Spleen (tissue), 11 donors: ENCODE results near the gene ERMARD. TPM values are rescaled to one million over a fixed set of nuclear protein-coding genes. Genes with fewer than 3 reads are reported as not detected.

ENCODE experiments used
- DNase-seq: peaks from one replicate; pipeline ENCODE4 v3.0.0-alpha.2; 2020
- H3K27ac ChIP-seq, 8 donors: fragments of 200-600 bp; sonication (generic) in 7 of 8; 1 replicate in 4 of 8; 2 replicates in 4 of 8; pipeline versions ENCODE4 v1.5.0 to v1.8.0; 2016 to 2021; ENCODE audit warnings: inconsistent platforms in 4 of 8, mild to moderate bottlenecking in 4 of 8, moderate library complexity in 1 of 8
- H3K27me3 ChIP-seq, 7 donors: fragments of 200-600 bp; sonication (generic) in 6 of 7; replicated peaks in 1 of 7; 1 replicate in 4 of 7; 2 replicates in 3 of 7; pipeline versions ENCODE4 v1.5.0 to v1.8.0; 2016 to 2021; ENCODE audit warnings: inconsistent platforms in 3 of 7, mild to moderate bottlenecking in 1 of 7
- H3K36me3 ChIP-seq, 6 donors: fragments of 200-600 bp; sonication (generic) in 5 of 6; 1 replicate in 4 of 6; 2 replicates in 2 of 6; pipeline versions ENCODE4 v1.5.0 to v1.8.0; 2016 to 2021; ENCODE audit warnings: inconsistent platforms in 2 of 6
- H3K4me1 ChIP-seq, 6 donors: fragments of 200-600 bp; sonication (generic) in 5 of 6; 1 replicate in 3 of 6; 2 replicates in 3 of 6; pipeline versions ENCODE4 v1.5.0 to v1.8.0; 2016 to 2021; ENCODE audit warnings: inconsistent platforms in 3 of 6
- H3K4me3 ChIP-seq, 8 donors: fragments of 200-600 bp; sonication (generic) in 7 of 8; 1 replicate in 4 of 8; 2 replicates in 4 of 8; pipeline versions ENCODE4 v1.5.0 to v1.8.0; 2016 to 2021; ENCODE audit warnings: inconsistent platforms in 4 of 8, mild to moderate bottlenecking in 4 of 8, moderate library complexity in 2 of 8
- H3K9me3 ChIP-seq, 8 donors: fragments of 200-600 bp; sonication (generic) in 7 of 8; 1 replicate in 4 of 8; 2 replicates in 4 of 8; pipeline versions ENCODE4 v1.5.0 to v1.8.0; 2016 to 2021; ENCODE audit warnings: inconsistent platforms in 4 of 8
- POLR2A ChIP-seq, 3 donors: fragments of 450-650 bp; IDR thresholded peaks; one replicate each; pipeline ENCODE4 v1.5.1; 2017; ENCODE audit warnings: antibody characterized with exemption in 3 of 3, mild to moderate bottlenecking in 1 of 3
- POLR2AphosphoS5 ChIP-seq, 3 donors: sonication (generic); formaldehyde crosslinking; IDR thresholded peaks; one replicate each; pipeline ENCODE4 v1.5.1; 2017; ENCODE audit warnings: antibody characterized with exemption in 3 of 3
- WGBS, 5 donors: extraction: QIAGEN DNeasy Blood & Tissue Kit in 3 of 5; methylation state at CpG; one replicate each; pipeline versions ENCODE4 v1.1.5 to v1.1.7; 2013 to 2018; 5-methylcytosine and 5-hydroxymethylcytosine counted together
- intact Hi-C: fragments of 100-400 bp; cut with DNase I; formaldehyde crosslinking; loops from one replicate; pipeline ENCODE4 v1.15.0; 2023; ENCODE audit warnings: low total_unique reads
- polyA plus RNA-seq, 3 donors: library from polyadenylated mRNA; stranded (reverse); fragments of 200-250 nt; gene quantifications; one replicate each; pipeline ENCODE4 v1.2.1, GENCODE V29; 2013
- total RNA-seq, 7 donors: library from RNA; depleted of rRNA in 3 of 7; stranded (reverse); fragments of >200 nt in 3 of 7; fragmentation: NEBNext Ultra II Directional in 4 of 7; extraction: Animal tissue kit (Norgen Biotek cat#: 25700) in 4 of 7; gene quantifications; one replicate each; pipeline versions ENCODE4 v1.1.0 to v1.2.1, GENCODE V29; 2016 to 2021
- TF ChIP-seq, protein P1 (sequence below), 11 experiments: fragments of 200-600 bp in 7 of 11; fragments of 450-650 bp in 4 of 11; sonication (generic) in 4 of 11; IDR thresholded peaks in 8 of 11; conservative IDR thresholded peaks in 3 of 11; 1 replicate in 7 of 11; 2 replicates in 4 of 11; pipeline versions ENCODE4 v1.4.0 to v1.8.0; 2016 to 2021; ENCODE audit warnings: antibody characterized with exemption in 11 of 11, inconsistent platforms in 4 of 11, mild to moderate bottlenecking in 1 of 11
- donor health status: healthy with polysubstance abuse.
- donor health status: DM: no; HTN: no; CAD: no; lungs with moderate emphysema.
- donor health status: DM: no; HTN: no; CAD: no.
- donor health status: Bipolar disorder and iron deficiency.
- donor health status: healthy.
- donor health status: DM: no; HTN: no; CAD: no.
- donor health status: DM: yes; HTN: yes; CAD: no.

Gene ERMARD
- total and polyA plus RNA-seq, 10 donors = 23.1 to 87.3 (median 37.7) TPM

DNA sequence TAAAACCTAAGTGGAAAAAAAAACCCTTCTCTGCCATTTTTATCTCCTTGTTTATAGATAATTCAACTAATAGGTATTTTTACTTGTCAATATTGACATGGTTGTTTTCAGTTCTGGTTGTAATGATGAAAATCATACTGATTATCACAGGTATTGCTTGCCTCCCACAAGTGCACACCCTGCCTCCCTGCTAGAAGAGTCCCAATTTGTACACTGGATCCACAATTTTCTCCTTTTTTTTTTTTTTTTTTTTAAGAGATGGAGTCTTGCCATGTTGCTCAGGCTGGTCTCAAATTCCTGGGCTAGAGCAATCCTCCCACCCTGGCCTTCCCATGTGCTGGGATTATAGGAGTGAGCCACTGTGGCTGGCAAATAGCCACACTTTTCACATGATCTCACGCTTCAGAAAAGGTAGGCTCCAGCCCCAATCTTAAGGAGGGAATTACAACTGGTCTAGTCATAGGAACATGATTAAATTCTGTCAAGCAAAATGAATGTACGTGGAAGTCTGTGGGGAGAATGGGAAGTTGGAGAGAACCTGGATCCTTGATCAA is 12.4 kb upstream of the ERMARD start:
- no peaks in the 10 kb centered on the region for H3K27me3 ChIP-seq
- no peak for DNase-seq
- no peak overlapping the region for H3K4me3 ChIP-seq
- no peak overlapping the region for H3K27ac ChIP-seq
- H3K9me3 ChIP-seq = no peaks in the 10 kb centered on the region
- H3K36me3 ChIP-seq = no peaks in the 10 kb centered on the region
- no peaks in the 10 kb centered on the region for H3K4me1 ChIP-seq
- TF ChIP-seq POLR2A (IDR thresholded peaks at IDR 0.05) = no peak
- TF ChIP-seq POLR2AphosphoS5 (IDR thresholded peaks at IDR 0.05) = no peak
- TF ChIP-seq, protein P1, sequence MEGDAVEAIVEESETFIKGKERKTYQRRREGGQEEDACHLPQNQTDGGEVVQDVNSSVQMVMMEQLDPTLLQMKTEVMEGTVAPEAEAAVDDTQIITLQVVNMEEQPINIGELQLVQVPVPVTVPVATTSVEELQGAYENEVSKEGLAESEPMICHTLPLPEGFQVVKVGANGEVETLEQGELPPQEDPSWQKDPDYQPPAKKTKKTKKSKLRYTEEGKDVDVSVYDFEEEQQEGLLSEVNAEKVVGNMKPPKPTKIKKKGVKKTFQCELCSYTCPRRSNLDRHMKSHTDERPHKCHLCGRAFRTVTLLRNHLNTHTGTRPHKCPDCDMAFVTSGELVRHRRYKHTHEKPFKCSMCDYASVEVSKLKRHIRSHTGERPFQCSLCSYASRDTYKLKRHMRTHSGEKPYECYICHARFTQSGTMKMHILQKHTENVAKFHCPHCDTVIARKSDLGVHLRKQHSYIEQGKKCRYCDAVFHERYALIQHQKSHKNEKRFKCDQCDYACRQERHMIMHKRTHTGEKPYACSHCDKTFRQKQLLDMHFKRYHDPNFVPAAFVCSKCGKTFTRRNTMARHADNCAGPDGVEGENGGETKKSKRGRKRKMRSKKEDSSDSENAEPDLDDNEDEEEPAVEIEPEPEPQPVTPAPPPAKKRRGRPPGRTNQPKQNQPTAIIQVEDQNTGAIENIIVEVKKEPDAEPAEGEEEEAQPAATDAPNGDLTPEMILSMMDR (IDR thresholded peaks at IDR 0.05 in 8 of 11, conservative IDR thresholded peaks at IDR 0.05 in 3 of 11) = no peak
- 88 to 98% (median 91%) methylated on average over 2 of the region's 2 CpGs for WGBS, 5 donors
- intact Hi-C loops = no loop called here

DNA sequence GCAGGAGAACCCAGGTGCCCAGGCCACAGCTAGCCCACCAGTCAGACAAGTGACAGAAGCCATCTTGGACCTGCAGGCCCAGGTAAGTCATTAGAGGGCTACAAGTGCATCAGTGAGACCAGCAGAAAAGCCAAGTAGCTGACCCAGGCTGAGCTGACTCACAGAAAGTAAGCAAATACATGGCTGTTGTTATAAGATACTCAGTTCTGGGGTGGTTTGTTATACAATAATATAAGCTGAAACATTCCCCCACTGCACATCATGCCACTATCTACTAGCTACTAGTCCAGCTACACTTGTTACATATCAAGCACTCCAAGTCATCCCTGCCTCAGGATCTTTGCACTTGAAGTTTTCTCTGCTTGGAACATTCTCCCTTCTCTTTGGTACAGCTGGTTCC is 10.1 kb upstream of the ERMARD start:
- intact Hi-C loops = no loop called here
- H3K4me3 ChIP-seq = no peak overlapping the region
- H3K36me3 ChIP-seq = no peaks in the 10 kb centered on the region
- DNase-seq = no peak
- TF ChIP-seq, protein P1 (IDR thresholded peaks at IDR 0.05 in 8 of 11, conservative IDR thresholded peaks at IDR 0.05 in 3 of 11) = no peak
- TF ChIP-seq POLR2AphosphoS5 (IDR thresholded peaks at IDR 0.05) = no peak
- TF ChIP-seq POLR2A (IDR thresholded peaks at IDR 0.05) = no peak
- H3K9me3 ChIP-seq = peaks cover 0 to 15% (median 11%) of the 10 kb centered on the region in 8 donors
- H3K27ac ChIP-seq = no peak overlapping the region
- no peaks in the 10 kb centered on the region for H3K27me3 ChIP-seq
- H3K4me1 ChIP-seq = no peaks in the 10 kb centered on the region

DNA sequence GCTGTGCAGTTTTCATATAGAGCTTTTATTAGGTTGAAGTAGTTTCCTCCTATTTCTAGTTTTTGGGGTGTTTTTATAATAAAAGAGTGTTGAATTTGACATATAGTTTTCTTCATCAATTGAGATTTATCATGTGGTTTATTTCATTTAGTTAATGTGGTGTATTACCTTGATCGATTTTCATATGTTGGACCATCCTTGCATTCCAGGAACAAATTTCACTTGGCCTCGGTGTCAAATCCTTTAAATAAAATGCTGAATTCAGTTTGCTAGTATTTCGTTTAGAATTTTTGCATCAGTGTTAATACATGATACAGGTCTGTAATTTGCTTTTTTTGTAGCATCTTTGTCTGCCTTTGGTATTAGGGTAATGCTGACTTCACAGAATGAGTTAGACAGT is 6.0 kb upstream of the ERMARD start:
- no peaks in the 10 kb centered on the region for H3K36me3 ChIP-seq
- peaks cover 4 to 14% (median 10%) of the 10 kb centered on the region in 6 donors for H3K4me1 ChIP-seq
- no peak for DNase-seq
- no peak overlapping the region for H3K4me3 ChIP-seq
- H3K9me3 ChIP-seq = peaks cover 0 to 22% (median 15%) of the 10 kb centered on the region in 8 donors
- H3K27me3 ChIP-seq = no peaks in the 10 kb centered on the region
- TF ChIP-seq POLR2A (IDR thresholded peaks at IDR 0.05) = no peak
- TF ChIP-seq, protein P1 (IDR thresholded peaks at IDR 0.05 in 8 of 11, conservative IDR thresholded peaks at IDR 0.05 in 3 of 11) = no peak
- 89 to 93% (median 91%) methylated on average over 3 of the region's 3 CpGs for WGBS, 5 donors
- no peak overlapping the region for H3K27ac ChIP-seq
- intact Hi-C loops = no loop called here

DNA sequence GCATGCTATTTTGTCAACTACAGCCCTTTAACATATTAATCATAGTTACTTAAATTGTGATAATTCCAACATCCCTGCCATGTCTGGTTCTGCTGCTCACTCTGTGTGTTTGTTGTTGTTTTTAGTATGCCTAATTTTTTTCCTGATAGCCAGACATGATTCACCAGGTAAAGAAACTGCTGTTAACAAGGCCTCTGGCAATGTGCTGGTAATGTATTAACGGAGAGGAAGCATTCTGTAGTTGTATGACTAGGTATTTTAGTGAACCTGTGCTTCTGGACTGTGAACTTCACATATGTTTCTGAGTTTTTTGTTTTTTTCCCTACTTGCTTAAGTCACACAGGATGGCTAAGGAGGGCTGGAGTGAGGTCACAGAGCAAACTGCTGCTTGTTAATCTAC is 4.9 kb upstream of the ERMARD start:
- DNase-seq = no peak
- 89 to 94% (median 93%) methylated on average over 1 of the region's 1 CpG for WGBS, 5 donors
- intact Hi-C loops = no loop called here

More for the DNA sequence above, 4.9 kb upstream of the ERMARD start:
- TF ChIP-seq, protein P1 (IDR thresholded peaks at IDR 0.05 in 8 of 11, conservative IDR thresholded peaks at IDR 0.05 in 3 of 11) = no peak
- TF ChIP-seq POLR2AphosphoS5 (IDR thresholded peaks at IDR 0.05) = no peak
- TF ChIP-seq POLR2A (IDR thresholded peaks at IDR 0.05) = no peak
- Histone ChIP-seq H3K36me3 (no peaks in the 10 kb centered on the region), H3K27me3 (no peaks in the 10 kb centered on the region), H3K9me3 (peaks cover 0 to 22% (median 15%) of the 10 kb centered on the region in 8 donors), H3K4me1 (peaks cover 6 to 22% (median 15%) of the 10 kb centered on the region in 6 donors), H3K27ac (no peak overlapping the region), H3K4me3 (no peak overlapping the region)
